ENCODE measurements around the gene GPR137.

The GPR137 gene

GRCh38 chr11:64321026-64321425 is 35.4 kb downstream of the GPR137 start:
- no peak for TF ChIP-seq REST (IDR thresholded peaks at IDR 0.05; ENCODE audit: low read depth)
- TF ChIP-seq USF1 (IDR thresholded peaks at IDR 0.05): no peak
- no peak for TF ChIP-seq CEBPB (IDR thresholded peaks at IDR 0.05)
- TF ChIP-seq EGR1 (IDR thresholded peaks at IDR 0.05): no peak
- no peak for TF ChIP-seq FOXM1 (IDR thresholded peaks at IDR 0.05; ENCODE audit: borderline replicate concordance, low read depth)
- TF ChIP-seq ZBTB7A (IDR thresholded peaks at IDR 0.05; ENCODE audit: low read depth): no peak
- no peak for TF ChIP-seq RAD21 (IDR thresholded peaks at IDR 0.05; ENCODE audit: low read depth)
- TF ChIP-seq NFIC (IDR thresholded peaks at IDR 0.05): no peak
- no peak for TF ChIP-seq EP300 (IDR thresholded peaks at IDR 0.05; ENCODE audit: borderline replicate concordance)
- TF ChIP-seq TCF12 (IDR thresholded peaks at IDR 0.05; ENCODE audit: low read depth): no peak
- TF ChIP-seq YY1 (IDR thresholded peaks at IDR 0.05; ENCODE audit: low read depth): no peak
- no peak for TF ChIP-seq CREB1 (IDR thresholded peaks at IDR 0.05; ENCODE audit: low read depth)
- no peak for TF ChIP-seq MAX (IDR thresholded peaks at IDR 0.05)
- TF ChIP-seq TEAD4 (IDR thresholded peaks at IDR 0.05): no peak
- no peak for TF ChIP-seq TAF1 (IDR thresholded peaks at IDR 0.05; ENCODE audit: low read depth)

GRCh38 chr11:64321533-64321932 is 35.9 kb downstream of the GPR137 start:
- TF ChIP-seq CREB1 (IDR thresholded peaks at IDR 0.05; ENCODE audit: low read depth) (no peak), FOXM1 (IDR thresholded peaks at IDR 0.05; ENCODE audit: borderline replicate concordance, low read depth) (no peak), NFIC (IDR thresholded peaks at IDR 0.05) (no peak), EGR1 (IDR thresholded peaks at IDR 0.05) (no peak), MAX (IDR thresholded peaks at IDR 0.05) (no peak), ZBTB7A (IDR thresholded peaks at IDR 0.05; ENCODE audit: low read depth) (no peak), RAD21 (IDR thresholded peaks at IDR 0.05; ENCODE audit: low read depth) (no peak), TAF1 (IDR thresholded peaks at IDR 0.05; ENCODE audit: low read depth) (no peak), REST (IDR thresholded peaks at IDR 0.05; ENCODE audit: low read depth) (no peak), YY1 (IDR thresholded peaks at IDR 0.05; ENCODE audit: low read depth) (no peak)

- no peak for TF ChIP-seq CREB1 (IDR thresholded peaks at IDR 0.05; ENCODE audit: low read depth)
- no peak for TF ChIP-seq TCF12 (IDR thresholded peaks at IDR 0.05; ENCODE audit: low read depth)
- no peak for TF ChIP-seq TEAD4 (IDR thresholded peaks at IDR 0.05)
- no peak for TF ChIP-seq REST (IDR thresholded peaks at IDR 0.05; ENCODE audit: low read depth)
- TF ChIP-seq EP300 (IDR thresholded peaks at IDR 0.05; ENCODE audit: borderline replicate concordance): no peak
- TF ChIP-seq YY1 (IDR thresholded peaks at IDR 0.05; ENCODE audit: low read depth): no peak
- no peak for TF ChIP-seq RAD21 (IDR thresholded peaks at IDR 0.05; ENCODE audit: low read depth)
- no peak for TF ChIP-seq TAF1 (IDR thresholded peaks at IDR 0.05; ENCODE audit: low read depth)
- no peak for TF ChIP-seq FOXM1 (IDR thresholded peaks at IDR 0.05; ENCODE audit: borderline replicate concordance, low read depth)
- no peak for TF ChIP-seq USF1 (IDR thresholded peaks at IDR 0.05)
- no peak for TF ChIP-seq ZBTB7A (IDR thresholded peaks at IDR 0.05; ENCODE audit: low read depth)
- TF ChIP-seq CEBPB (IDR thresholded peaks at IDR 0.05): no peak
- TF ChIP-seq NFIC (IDR thresholded peaks at IDR 0.05): no peak
- TF ChIP-seq MAX (IDR thresholded peaks at IDR 0.05): no peak
- no peak for TF ChIP-seq EGR1 (IDR thresholded peaks at IDR 0.05)
These were observed 37.2 kb downstream of the GPR137 start for GRCh38 chr11:64322925-64323260.

GRCh38 chr11:64323373-64323772 is 37.7 kb downstream of the GPR137 start:
- TF ChIP-seq EP300 (IDR thresholded peaks at IDR 0.05; ENCODE audit: borderline replicate concordance): no peak
- TF ChIP-seq TCF12 (IDR thresholded peaks at IDR 0.05; ENCODE audit: low read depth): no peak
- TF ChIP-seq CEBPB (IDR thresholded peaks at IDR 0.05): no peak
- TF ChIP-seq RAD21 (IDR thresholded peaks at IDR 0.05; ENCODE audit: low read depth): no peak
- TF ChIP-seq TAF1 (IDR thresholded peaks at IDR 0.05; ENCODE audit: low read depth): no peak
- no peak for TF ChIP-seq NFIC (IDR thresholded peaks at IDR 0.05)
